HEK293 (cell line): ENCODE measurements around the gene C2CD3.

Source experiments
- CTCF ChIP-seq: fragments of 450-650 bp; formaldehyde crosslinking; IDR thresholded peaks from 2 replicates; pipeline ENCODE4 v1.5.1; 2016; ENCODE audit warnings: missing biosample characterization, missing genetic modification characterization
- GLI4 ChIP-seq: fragments of 450-650 bp; formaldehyde crosslinking; IDR thresholded peaks from 2 replicates; pipeline ENCODE4 v1.5.1; 2016; ENCODE audit warnings: missing biosample characterization, missing genetic modification characterization
- KLF17 ChIP-seq: fragments of 450-650 bp; formaldehyde crosslinking; IDR thresholded peaks from 2 replicates; pipeline ENCODE4 v1.5.1; 2016; ENCODE audit warnings: missing biosample characterization, missing genetic modification characterization
- MYNN ChIP-seq: fragments of 450-650 bp; formaldehyde crosslinking; IDR thresholded peaks from 2 replicates; pipeline ENCODE4 v1.5.1; 2016; ENCODE audit warnings: missing biosample characterization, missing genetic modification characterization, borderline replicate concordance
- PRDM6 ChIP-seq: fragments of 450-650 bp; formaldehyde crosslinking; IDR thresholded peaks from 2 replicates; pipeline ENCODE4 v1.5.1; 2017; ENCODE audit warnings: missing biosample characterization, missing genetic modification characterization
- REST ChIP-seq: fragments of 450-650 bp; formaldehyde crosslinking; IDR thresholded peaks from 2 replicates; pipeline ENCODE4 v1.5.1; 2016; ENCODE audit warnings: missing biosample characterization, missing genetic modification characterization
- SALL2 ChIP-seq: fragments of 450-650 bp; formaldehyde crosslinking; IDR thresholded peaks from 2 replicates; pipeline ENCODE4 v1.5.0; 2017; ENCODE audit warnings: missing biosample characterization, mild to moderate bottlenecking, missing genetic modification characterization, borderline replicate concordance
- TCF7L2 ChIP-seq: IDR thresholded peaks from 2 replicates; pipeline ENCODE4 v1.6.1; 2011; ENCODE audit warnings: low read depth, mild to moderate bottlenecking, inconsistent platforms, low read length, moderate library complexity, borderline replicate concordance
- ZNF449 ChIP-seq: fragments of 450-650 bp; formaldehyde crosslinking; IDR thresholded peaks from 2 replicates; pipeline ENCODE4 v1.5.1; 2017; ENCODE audit warnings: missing biosample characterization, mild to moderate bottlenecking, missing genetic modification characterization, moderate library complexity
- ZNF580 ChIP-seq: fragments of 450-650 bp; formaldehyde crosslinking; IDR thresholded peaks from 2 replicates; pipeline ENCODE4 v1.5.1; 2016; ENCODE audit warnings: missing biosample characterization, missing genetic modification characterization
- ZNF596 ChIP-seq: fragments of 450-650 bp; IDR thresholded peaks from 2 replicates; pipeline ENCODE4 v1.5.0; 2018; ENCODE audit warnings: missing biosample characterization, mild to moderate bottlenecking, missing genetic modification characterization, moderate library complexity
- ZNF610 ChIP-seq: fragments of 450-650 bp; formaldehyde crosslinking; IDR thresholded peaks from 2 replicates; pipeline ENCODE4 v1.5.1; 2016; ENCODE audit warnings: missing biosample characterization, missing genetic modification characterization, borderline replicate concordance
- ZNF792 ChIP-seq: fragments of 450-650 bp; formaldehyde crosslinking; IDR thresholded peaks from 2 replicates; pipeline ENCODE4 v1.5.1; 2016; ENCODE audit warnings: missing biosample characterization, missing genetic modification characterization

- TF ChIP-seq GLI4 (tag by site-specific recombination) (no peak), MYNN (no peak), ZNF792 (no peak), ZNF449 (no peak), CTCF (tag by site-specific recombination) (no peak), ZNF610 (tag by site-specific recombination) (no peak), REST (no peak), SALL2 (tag by site-specific recombination) (no peak), KLF17 (tag by site-specific recombination) (no peak), ZNF596 (tag by site-specific recombination) (no peak), PRDM6 (tag by site-specific recombination) (no peak), TCF7L2 (no peak), ZNF580 (tag by site-specific recombination) (no peak)
Measured at GRCh38 chr11:74077193-74077592, 93.6 kb downstream of the C2CD3 start.
